ENCODE measurements around the gene GRID1.
"Not testable (repeated sequence)": the region's sequence is repeated elsewhere in the genome, so short reads cannot be mapped to it uniquely, and the experiment has no call there.

GRID1 gene

GRCh38 chr10:86180861-86181260 lies 185.7 kb downstream of the GRID1 start:
- DNase-seq = no peak

GRCh38 chr10:86179961-86180360 lies 186.6 kb downstream of the GRID1 start:
- no peak for DNase-seq

- DNase-seq = no peak
These were observed 187.5 kb downstream of the GRID1 start for GRCh38 chr10:86179153-86179524.

GRCh38 chr10:86178401-86179152 lies 188.0 kb downstream of the GRID1 start:
- DNase-seq = no peak

- DNase-seq = no peak
These were observed 188.9 kb downstream of the GRID1 start for GRCh38 chr10:86177537-86178155.

- DNase-seq = no peak
These were observed 189.6 kb downstream of the GRID1 start for GRCh38 chr10:86176850-86177536.

GRCh38 chr10:86175476-86175875 lies 191.1 kb downstream of the GRID1 start:
- not testable (repeated sequence) for DNase-seq

GRCh38 chr10:86172301-86172700 lies 194.3 kb downstream of the GRID1 start:
- no peak for DNase-seq

GRCh38 chr10:86170255-86171108 lies 196.1 kb downstream of the GRID1 start:
- DNase-seq = no peak

GRCh38 chr10:86169506-86170254 lies 196.9 kb downstream of the GRID1 start:
- no peak for DNase-seq

GRCh38 chr10:86169066-86169465 lies 197.5 kb downstream of the GRID1 start:
- DNase-seq = no peak

GRCh38 chr10:86168256-86168655 lies 198.3 kb downstream of the GRID1 start:
- no peak for DNase-seq

- no peak for DNase-seq
These were observed 198.8 kb downstream of the GRID1 start for GRCh38 chr10:86167762-86168128.

GRCh38 chr10:86167121-86167761 lies 199.4 kb downstream of the GRID1 start:
- DNase-seq = no peak

- no peak for DNase-seq
These were observed 200.9 kb downstream of the GRID1 start for GRCh38 chr10:86165666-86166065.

- DNase-seq = no peak
These were observed 201.5 kb downstream of the GRID1 start for GRCh38 chr10:86164960-86165630.

GRCh38 chr10:86164174-86164774 lies 202.3 kb downstream of the GRID1 start:
- DNase-seq = no peak

GRCh38 chr10:86163522-86164173 lies 202.9 kb downstream of the GRID1 start:
- no peak for DNase-seq

- no peak for DNase-seq
These were observed 203.7 kb downstream of the GRID1 start for GRCh38 chr10:86162696-86163400.

- DNase-seq = no peak
These were observed 204.6 kb downstream of the GRID1 start for GRCh38 chr10:86162036-86162435.
